SK-N-SH treated with all-trans-retinoic acid at 6 μM for 48 hours (cell line): ENCODE results near the gene TTC33.

ENCODE experiments used
- ATAC-seq: fragments of 200-7000 bp; cut with Tn5 transposase; 3 replicates; pipeline ENCODE4 v1.9.1; 2020; ENCODE audit warnings: mild to moderate bottlenecking, moderate library complexity
- ARNTL ChIP-seq: fragments of 450-650 bp; formaldehyde crosslinking; IDR thresholded peaks from 2 replicates; pipeline ENCODE4 v1.5.0; 2020; ENCODE audit warnings: low read depth, mild to moderate bottlenecking, moderate library complexity, borderline replicate concordance
- BACH2 ChIP-seq: fragments of 250-450 bp; sonication (Bioruptor Pico); IDR thresholded peaks from 2 replicates; pipeline ENCODE4 v1.9.0; 2021; ENCODE audit warnings: mild to moderate bottlenecking, borderline replicate concordance
- CREB5 ChIP-seq: fragments of 250-450 bp; sonication (Bioruptor Pico); IDR thresholded peaks from 2 replicates; pipeline ENCODE4 v1.5.1; 2020; ENCODE audit warnings: low read depth, mild to moderate bottlenecking, moderate library complexity
- CSRNP3 ChIP-seq: fragments of 250-450 bp; sonication (Bioruptor Pico); IDR thresholded peaks from 2 replicates; pipeline ENCODE4 v1.5.1; 2021; ENCODE audit warnings: mild to moderate bottlenecking, moderate library complexity
- GLIS3 ChIP-seq: fragments of 250-450 bp; sonication (Bioruptor Pico); IDR thresholded peaks from 2 replicates; pipeline ENCODE4 v1.5.0; 2020; ENCODE audit warnings: mild to moderate bottlenecking, moderate library complexity
- ISL1 ChIP-seq: fragments of 250-450 bp; sonication (Bioruptor Pico); IDR thresholded peaks from 2 replicates; pipeline ENCODE4 v2.1.2; 2022; ENCODE audit warnings: mild to moderate bottlenecking, moderate library complexity
- OSR1 ChIP-seq: fragments of 250-450 bp; sonication (Bioruptor Pico); IDR thresholded peaks from 2 replicates; pipeline ENCODE4 v1.8.0; 2022; ENCODE audit warnings: moderate library complexity, mild to moderate bottlenecking, inconsistent platforms
- POU6F1 ChIP-seq: fragments of 250-450 bp; sonication (Bioruptor Pico); IDR thresholded peaks from 2 replicates; pipeline ENCODE4 v1.8.0; 2021; ENCODE audit warnings: low read depth, mild to moderate bottlenecking, moderate library complexity, borderline replicate concordance
- PPARA ChIP-seq: fragments of 250-450 bp; sonication (Bioruptor Pico); IDR thresholded peaks from 2 replicates; pipeline ENCODE4 v1.5.0; 2020; ENCODE audit warnings: mild to moderate bottlenecking, borderline replicate concordance
- SNAI2 ChIP-seq: fragments of 250-450 bp; sonication (Bioruptor Pico); IDR thresholded peaks from 2 replicates; pipeline ENCODE4 v1.5.0; 2020; ENCODE audit warnings: mild to moderate bottlenecking, moderate library complexity
- TCF4 ChIP-seq: fragments of 250-450 bp; sonication (Bioruptor Pico); IDR thresholded peaks from 2 replicates; pipeline ENCODE4 v1.8.0; 2021; ENCODE audit warnings: mild to moderate bottlenecking, moderate library complexity, borderline replicate concordance
- TSHZ2 ChIP-seq: fragments of 250-450 bp; sonication (Bioruptor Pico); IDR thresholded peaks from 2 replicates; pipeline ENCODE4 v1.5.0; 2020; ENCODE audit warnings: mild to moderate bottlenecking, moderate library complexity
- ZC3H10 ChIP-seq: fragments of 250-450 bp; sonication (Bioruptor Pico); IDR thresholded peaks from 2 replicates; pipeline ENCODE4 v1.5.1; 2021; ENCODE audit warnings: mild to moderate bottlenecking, moderate library complexity
- ZFP3 ChIP-seq: fragments of 250-450 bp; sonication (Bioruptor Pico); IDR thresholded peaks from 2 replicates; pipeline ENCODE4 v1.5.0; 2020; ENCODE audit warnings: mild to moderate bottlenecking, moderate library complexity
- ZFP30 ChIP-seq: fragments of 450-650 bp; formaldehyde crosslinking; IDR thresholded peaks from 2 replicates; pipeline ENCODE4 v1.5.0; 2022; ENCODE audit warnings: mild to moderate bottlenecking, moderate library complexity
- ZNF565 ChIP-seq: fragments of 450-650 bp; formaldehyde crosslinking; conservative IDR thresholded peaks from 2 replicates; pipeline ENCODE4 v1.5.0; 2020; ENCODE audit warnings: low read depth, mild to moderate bottlenecking, moderate library complexity
- ZNF70 ChIP-seq: fragments of 450-650 bp; formaldehyde crosslinking; IDR thresholded peaks from 2 replicates; pipeline ENCODE4 v1.5.0; 2020; ENCODE audit warnings: mild to moderate bottlenecking, moderate library complexity
- ZNF8 ChIP-seq: fragments of 450-650 bp; formaldehyde crosslinking; IDR thresholded peaks from 2 replicates; pipeline ENCODE4 v1.5.0; 2020; ENCODE audit warnings: mild to moderate bottlenecking, moderate library complexity

Gene TTC33

GRCh38 chr5:40688127-40688761 is 67.5 kb downstream of the TTC33 start (continued):
- TF ChIP-seq TSHZ2 (CRISPR knock-in tag) (no peak), CREB5 (no peak), ISL1 (CRISPR knock-in tag) (no peak), TCF4 (CRISPR knock-in tag) (no peak), GLIS3 (CRISPR knock-in tag) (no peak), OSR1 (CRISPR knock-in tag) (no peak), ZNF70 (no peak), BACH2 (CRISPR knock-in tag) (no peak)

GRCh38 chr5:40687321-40687720 is 68.4 kb downstream of the TTC33 start:
- TF ChIP-seq ZFP30 (CRISPR knock-in tag) (no peak), ZC3H10 (CRISPR knock-in tag) (no peak), BACH2 (CRISPR knock-in tag) (no peak), CSRNP3 (CRISPR knock-in tag) (no peak), ISL1 (CRISPR knock-in tag) (no peak), TSHZ2 (CRISPR knock-in tag) (no peak), POU6F1 (CRISPR knock-in tag) (no peak), SNAI2 (CRISPR knock-in tag) (no peak), ZNF8 (CRISPR knock-in tag) (no peak)
- no peak for ATAC-seq

GRCh38 chr5:40685976-40686486 is 69.7 kb downstream of the TTC33 start:
- TF ChIP-seq BACH2 (CRISPR knock-in tag): no peak
- TF ChIP-seq POU6F1 (CRISPR knock-in tag): no peak
- no peak for TF ChIP-seq PPARA
- no peak for TF ChIP-seq SNAI2 (CRISPR knock-in tag)
- TF ChIP-seq ZFP30 (CRISPR knock-in tag): no peak
- no peak for TF ChIP-seq ARNTL (CRISPR knock-in tag)
- no peak for TF ChIP-seq TSHZ2 (CRISPR knock-in tag)
- TF ChIP-seq ZFP3 (CRISPR knock-in tag): no peak
- TF ChIP-seq ZC3H10 (CRISPR knock-in tag): no peak
- TF ChIP-seq ZNF565 (CRISPR knock-in tag): no peak
- TF ChIP-seq ZNF70: no peak
- ATAC-seq: no peak
